Measurements from ENCODE around the gene CD38.
"Not testable (repeated sequence)": the region's sequence is repeated elsewhere in the genome, so short reads cannot be mapped to it uniquely, and the experiment has no call there.

Gene CD38

DNA sequence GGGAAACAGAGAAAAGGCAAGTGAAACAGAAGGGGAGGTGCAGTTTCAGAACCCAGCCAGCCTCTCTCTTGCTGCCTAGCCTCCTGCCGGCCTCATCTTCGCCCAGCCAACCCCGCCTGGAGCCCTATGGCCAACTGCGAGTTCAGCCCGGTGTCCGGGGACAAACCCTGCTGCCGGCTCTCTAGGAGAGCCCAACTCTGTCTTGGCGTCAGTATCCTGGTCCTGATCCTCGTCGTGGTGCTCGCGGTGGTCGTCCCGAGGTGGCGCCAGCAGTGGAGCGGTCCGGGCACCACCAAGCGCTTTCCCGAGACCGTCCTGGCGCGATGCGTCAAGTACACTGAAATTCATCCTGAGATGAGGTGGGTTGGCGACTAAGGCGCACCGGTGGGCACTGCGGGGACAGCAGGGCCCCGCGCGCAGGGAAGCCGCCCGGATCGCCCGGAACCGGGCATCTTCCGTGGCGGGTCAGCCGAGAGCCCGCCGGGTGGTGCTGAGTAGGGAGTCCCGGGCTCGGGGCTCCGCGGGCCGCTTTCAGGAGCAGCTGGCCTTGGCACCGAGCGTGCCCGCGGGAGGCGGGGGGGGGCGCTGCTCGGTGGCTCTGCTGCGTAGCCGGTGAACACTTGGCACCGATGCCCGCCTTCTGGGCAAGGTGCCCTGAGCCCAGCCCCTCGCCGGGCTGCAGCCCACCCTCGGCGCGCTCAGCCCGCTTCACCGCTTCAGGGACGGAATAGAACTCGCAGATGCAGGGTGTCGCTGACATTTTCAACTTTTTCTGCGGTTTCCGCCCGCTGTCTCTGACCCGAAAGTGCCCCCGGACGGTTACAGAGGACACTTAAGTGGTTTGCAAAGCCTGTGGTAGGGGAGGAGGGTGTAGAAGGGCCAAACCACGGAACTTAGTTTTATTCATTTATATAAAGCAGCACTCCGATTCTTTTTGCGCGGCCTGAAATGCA, at the start of gene CD38:
CD38 (plus strand) TSS at position 40 of the 953 bp plus-strand sequence; CDS start at position 127, 87 bp downstream.
- DNase-seq: no peak

DNA sequence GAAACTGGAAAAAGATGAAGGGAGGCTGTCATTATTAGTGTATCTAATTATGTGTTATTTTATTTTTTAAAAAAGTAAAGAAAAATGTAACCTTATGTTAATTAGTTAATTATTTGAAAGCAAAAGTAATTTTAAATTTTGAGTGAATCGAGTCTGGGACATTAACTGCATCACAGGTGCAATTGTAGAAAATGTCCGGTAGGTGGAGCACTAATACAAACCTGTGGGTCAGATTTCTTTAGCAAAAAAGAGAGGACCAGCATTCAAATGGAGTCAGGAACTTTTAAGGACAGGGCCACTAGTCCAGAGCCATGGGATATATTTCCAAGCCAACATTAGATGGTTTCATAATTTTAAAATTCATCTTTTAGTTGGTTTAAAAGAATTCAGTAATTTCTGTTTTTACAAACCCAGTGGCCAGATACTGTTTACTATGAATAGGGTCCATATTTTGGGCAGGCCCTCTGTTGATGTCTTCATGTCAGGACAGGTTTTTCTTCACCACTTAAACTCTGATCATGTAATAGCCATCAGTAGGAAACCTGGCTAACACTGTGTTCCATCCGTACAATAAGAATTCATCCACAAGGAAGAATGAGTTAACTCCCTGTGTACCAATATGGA, 48.1 kb upstream of the CD38 start:
- DNase-seq: no peak

DNA sequence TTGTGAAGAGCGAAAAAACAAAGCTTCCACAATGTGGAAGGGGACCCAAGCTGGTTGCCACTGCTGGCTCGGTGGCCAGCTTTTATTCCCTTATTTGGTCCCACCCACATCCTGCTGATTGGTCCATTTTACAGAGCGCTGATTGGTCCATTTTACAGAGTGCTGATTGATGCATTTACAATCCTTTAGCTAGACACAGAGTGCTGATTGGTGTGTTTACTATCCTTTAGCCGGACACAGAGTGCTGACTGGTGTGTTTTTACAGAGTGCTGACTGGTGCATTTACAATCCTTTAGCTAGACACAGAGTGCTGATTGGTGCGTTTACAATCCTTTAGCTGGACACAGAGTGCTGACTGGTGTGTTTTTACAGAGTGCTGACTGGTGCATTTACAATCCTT, 45.1 kb upstream of the CD38 start:
- DNase-seq: not testable (repeated sequence)

- no peak for DNase-seq
Measured at GRCh38 chr4:15735536-15735935, 42.6 kb upstream of the CD38 start.

GRCh38 chr4:15736514-15737050, 41.5 kb upstream of the CD38 start:
- DNase-seq: no peak

GRCh38 chr4:15737255-15737654, 40.9 kb upstream of the CD38 start:
- no peak for DNase-seq

DNA sequence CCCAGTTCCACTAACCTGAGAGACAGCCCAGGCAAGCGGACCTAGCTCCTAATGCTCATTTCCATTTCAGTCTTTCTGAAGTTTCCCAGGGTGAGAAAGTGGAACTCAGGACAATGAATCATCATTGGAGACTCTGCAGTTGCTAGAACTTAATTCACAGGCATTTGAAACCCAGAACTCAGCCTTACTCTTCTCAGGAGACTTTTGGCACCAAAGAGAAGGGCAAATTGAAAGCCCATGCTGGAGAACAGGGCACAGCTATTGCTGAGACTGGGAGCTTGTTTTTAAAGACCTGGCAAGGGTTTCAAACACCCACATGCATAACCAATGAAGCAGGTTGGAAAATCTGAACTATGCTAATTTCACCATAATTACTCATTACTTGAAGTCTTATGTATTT, 39.3 kb upstream of the CD38 start:
- DNase-seq: no peak

GRCh38 chr4:15740764-15741404, 37.2 kb upstream of the CD38 start:
- DNase-seq: no peak

- DNase-seq: no peak
Measured at GRCh38 chr4:15742083-15742582, 36.0 kb upstream of the CD38 start.

DNA sequence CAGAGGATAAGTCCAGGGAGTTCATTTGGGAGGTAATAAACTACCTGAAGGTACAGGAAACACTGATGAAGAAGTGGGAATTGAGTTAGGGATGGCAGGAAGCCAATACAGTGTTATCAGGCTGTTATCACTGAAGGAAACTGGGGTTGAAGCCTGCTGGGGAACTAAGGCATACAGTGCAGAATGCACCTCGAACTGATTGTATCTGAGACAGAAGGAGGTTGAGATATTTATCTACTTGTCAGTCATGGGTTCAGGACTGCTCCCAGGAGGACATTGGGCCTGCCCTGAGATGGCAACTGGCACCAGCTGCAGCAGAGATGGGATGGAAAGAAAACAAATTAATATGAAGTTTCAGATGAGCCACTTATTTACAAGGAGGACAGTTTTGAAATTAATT, 35.5 kb upstream of the CD38 start:
- DNase-seq: no peak

GRCh38 chr4:15744016-15744545, 34.0 kb upstream of the CD38 start:
- no peak for DNase-seq

- DNase-seq: no peak
Measured at GRCh38 chr4:15746110-15746509, 32.0 kb upstream of the CD38 start.

DNA sequence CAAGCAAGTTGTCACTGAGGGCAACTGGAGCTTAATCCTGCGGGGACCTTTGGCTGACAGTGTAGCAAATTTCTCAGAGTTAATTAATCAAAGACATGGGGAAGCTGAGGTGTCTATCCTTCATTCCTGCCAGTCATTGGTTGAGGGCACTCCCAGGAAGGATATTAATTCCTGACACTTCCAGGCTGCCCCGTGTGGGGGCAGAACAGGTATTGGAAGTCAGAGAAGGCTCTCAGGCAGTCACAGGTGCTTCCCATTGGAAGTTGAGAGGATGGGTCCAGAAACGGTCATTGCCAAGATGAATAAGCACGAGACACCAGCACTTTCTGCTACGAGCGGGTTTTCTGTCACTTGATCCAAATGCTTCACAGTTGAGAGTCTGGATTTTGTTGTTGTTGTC, 29.1 kb upstream of the CD38 start:
- DNase-seq: no peak

- no peak for DNase-seq
Measured at GRCh38 chr4:15751153-15751552, 27.0 kb upstream of the CD38 start.

GRCh38 chr4:15753081-15753480, 25.0 kb upstream of the CD38 start:
- no peak for DNase-seq

GRCh38 chr4:15753786-15754185, 24.3 kb upstream of the CD38 start:
- DNase-seq: no peak

DNA sequence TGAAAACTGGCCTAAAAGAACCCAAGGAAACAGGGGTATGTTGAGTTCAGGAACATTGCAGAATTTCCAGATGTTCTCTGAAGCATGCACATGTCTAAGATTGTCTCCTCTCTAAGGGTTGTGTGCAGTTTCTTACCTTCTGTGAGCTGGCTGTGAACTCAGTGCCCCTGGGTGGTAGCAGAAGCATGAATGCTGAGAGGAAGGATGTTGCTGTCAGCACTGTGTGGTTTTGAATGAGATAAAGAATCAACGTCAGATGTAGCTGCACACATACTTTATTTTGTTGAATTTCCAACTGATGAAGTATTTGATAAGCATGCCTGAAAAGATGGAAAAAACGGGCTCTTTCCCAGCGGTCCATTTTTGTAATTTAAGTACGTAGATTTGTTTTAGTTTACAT, 23.8 kb upstream of the CD38 start:
- DNase-seq: no peak

DNA sequence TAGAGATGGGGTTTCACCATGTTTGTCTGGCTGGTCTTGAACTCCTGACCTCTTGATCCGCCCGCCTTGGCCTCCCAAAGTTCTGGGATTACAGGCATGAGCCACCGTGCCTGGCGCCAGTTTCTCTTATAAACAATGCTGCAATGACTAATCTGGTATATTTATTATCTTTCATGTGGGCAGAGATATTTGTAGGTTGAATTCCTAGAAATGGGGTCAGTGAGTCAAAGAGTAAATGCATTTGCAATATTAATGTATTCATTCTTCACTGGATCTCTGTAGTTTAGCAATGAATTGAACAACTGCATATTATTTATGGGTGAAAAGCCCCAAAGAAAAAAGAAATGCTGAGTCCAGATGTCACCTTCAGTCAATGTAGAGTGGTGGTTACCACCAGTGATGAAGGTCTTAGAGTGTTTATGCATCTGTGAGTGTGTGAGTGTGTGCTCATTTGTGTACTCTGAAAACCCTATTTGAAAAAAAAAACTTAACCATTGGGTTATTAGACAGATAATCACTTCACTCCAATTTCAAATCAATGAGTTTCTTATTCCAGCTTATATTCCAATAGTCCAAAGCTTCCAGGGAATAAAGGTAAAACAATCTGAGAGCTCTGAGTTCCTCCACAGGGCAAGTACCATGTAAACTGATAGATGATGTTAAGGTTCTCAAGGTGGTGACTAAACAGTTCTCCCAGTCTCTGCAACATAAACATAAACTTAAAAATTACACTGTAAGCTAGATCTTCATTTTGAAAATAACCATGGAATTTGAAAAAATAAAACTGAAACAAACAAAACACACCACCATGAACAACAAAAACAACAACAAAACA, 22.6 kb upstream of the CD38 start:
- no peak for DNase-seq

DNA sequence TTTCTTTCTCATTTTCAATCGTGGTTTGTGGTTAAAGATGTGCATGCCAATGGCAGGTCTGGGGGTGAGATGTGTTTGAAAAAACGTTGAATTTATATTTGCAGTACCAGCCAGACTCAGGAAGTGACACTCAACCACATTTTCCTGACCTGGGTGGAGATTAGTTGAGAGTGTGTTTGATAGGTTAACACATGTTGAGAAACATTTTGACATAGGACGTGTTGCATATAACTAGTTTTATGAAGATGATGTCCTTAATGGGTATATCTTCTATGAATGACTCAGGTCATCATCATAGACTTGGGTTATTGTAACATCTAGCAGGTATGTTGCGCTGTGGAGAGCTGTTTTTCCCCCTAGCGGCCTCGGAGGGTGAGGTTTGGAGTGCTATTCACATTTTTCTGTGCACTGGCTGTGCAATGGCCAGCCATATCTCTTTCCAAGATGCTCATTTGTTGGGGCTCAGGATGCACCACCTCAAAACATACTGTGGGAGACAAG, 21.7 kb upstream of the CD38 start:
- no peak for DNase-seq

- DNase-seq: no peak
Measured at GRCh38 chr4:15757054-15757453, 21.1 kb upstream of the CD38 start.

DNA sequence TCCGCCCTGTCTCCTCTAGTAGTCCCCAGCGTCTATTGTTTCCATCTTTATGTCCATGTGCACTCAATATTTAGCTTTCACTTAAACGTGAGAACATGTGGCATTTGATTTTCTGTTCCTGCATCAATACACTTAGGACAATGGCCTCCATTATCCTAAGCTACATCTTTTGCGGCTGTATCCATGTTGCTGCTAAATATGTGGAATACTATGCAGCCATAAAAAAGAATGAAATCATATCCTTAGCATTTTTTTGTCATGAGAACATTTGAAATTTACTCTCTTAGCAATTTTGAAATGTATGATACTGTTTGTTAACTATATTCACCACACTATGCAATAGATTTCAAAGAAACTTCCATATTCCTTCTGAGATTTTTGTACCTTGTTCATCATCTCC, 19.8 kb upstream of the CD38 start:
- DNase-seq: no peak

DNA sequence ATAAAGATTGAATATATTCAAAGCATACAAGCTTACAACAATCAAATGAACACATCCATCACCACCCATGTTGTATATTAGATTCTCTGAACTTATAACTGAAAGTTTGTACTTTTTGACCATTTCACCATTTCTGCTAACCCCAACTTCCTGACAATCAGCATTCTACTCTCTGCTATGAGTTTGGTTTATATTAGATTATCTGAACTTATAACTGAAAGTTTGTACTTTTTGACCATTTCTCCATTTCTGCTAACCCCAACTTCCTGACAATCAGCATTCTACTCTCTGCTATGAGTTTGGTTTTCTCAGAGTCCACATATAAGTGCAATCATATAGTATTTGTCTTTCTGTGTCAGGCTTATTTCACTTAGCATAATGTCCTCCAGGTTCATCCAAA, 15.7 kb upstream of the CD38 start:
- DNase-seq: not testable (repeated sequence)
